ENCODE data around the gene ICAM4. TPM values are rescaled to one million over a fixed set of nuclear protein-coding genes. Genes with fewer than 3 reads are reported as not detected.

Gene ICAM4
- total and polyA plus RNA-seq, 2 of the 8 experiments (the other 6 are each of a cell fraction or from before 2014, with no cell fraction given), result 1.5 to 4.1 TPM

DNA sequence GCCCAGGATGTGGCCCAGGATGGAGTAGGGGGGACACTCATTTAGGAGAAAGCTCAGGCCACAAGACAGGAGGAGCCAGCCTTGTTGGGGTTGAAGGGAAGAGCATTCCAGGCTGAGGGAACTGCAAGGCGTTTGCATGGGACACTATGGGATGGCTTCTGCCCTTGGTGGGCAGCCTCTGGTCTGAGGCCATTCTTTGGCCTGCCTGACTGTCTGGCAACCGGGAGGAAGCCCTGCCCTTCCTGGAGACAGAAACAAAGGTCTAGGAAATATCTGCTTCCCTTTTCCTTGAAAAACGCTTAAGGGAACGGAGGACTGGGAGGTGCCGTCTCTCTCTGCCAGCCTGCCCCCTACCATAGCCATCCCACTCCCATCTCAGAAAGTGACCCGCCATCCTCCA lies 18.7 kb upstream of the ICAM4 start (continued):
- TF ChIP-seq FOSL1 (IDR thresholded peaks at IDR 0.05; ENCODE audit: insufficient read depth, low read depth, low read length) (no peak), CBX8 (IDR thresholded peaks at IDR 0.05; ENCODE audit: borderline replicate concordance, low read depth, low read length) (no peak), BACH1 (IDR thresholded peaks at IDR 0.05; ENCODE audit: low read length) (no peak), RAD21 (IDR thresholded peaks at IDR 0.05 in 1 of 2, conservative IDR thresholded peaks at IDR 0.05 in 1 of 2; ENCODE audit: low read depth in 2 of 2, low read length in 2 of 2) (no peak), CTBP2 (IDR thresholded peaks at IDR 0.05; ENCODE audit: borderline replicate concordance, insufficient read depth, insufficient read length, low read length) (no peak), JUN (IDR thresholded peaks at IDR 0.05; ENCODE audit: low read depth, low read length) (no peak)
